ENCODE data around the gene WDR86.

Gene WDR86

DNA sequence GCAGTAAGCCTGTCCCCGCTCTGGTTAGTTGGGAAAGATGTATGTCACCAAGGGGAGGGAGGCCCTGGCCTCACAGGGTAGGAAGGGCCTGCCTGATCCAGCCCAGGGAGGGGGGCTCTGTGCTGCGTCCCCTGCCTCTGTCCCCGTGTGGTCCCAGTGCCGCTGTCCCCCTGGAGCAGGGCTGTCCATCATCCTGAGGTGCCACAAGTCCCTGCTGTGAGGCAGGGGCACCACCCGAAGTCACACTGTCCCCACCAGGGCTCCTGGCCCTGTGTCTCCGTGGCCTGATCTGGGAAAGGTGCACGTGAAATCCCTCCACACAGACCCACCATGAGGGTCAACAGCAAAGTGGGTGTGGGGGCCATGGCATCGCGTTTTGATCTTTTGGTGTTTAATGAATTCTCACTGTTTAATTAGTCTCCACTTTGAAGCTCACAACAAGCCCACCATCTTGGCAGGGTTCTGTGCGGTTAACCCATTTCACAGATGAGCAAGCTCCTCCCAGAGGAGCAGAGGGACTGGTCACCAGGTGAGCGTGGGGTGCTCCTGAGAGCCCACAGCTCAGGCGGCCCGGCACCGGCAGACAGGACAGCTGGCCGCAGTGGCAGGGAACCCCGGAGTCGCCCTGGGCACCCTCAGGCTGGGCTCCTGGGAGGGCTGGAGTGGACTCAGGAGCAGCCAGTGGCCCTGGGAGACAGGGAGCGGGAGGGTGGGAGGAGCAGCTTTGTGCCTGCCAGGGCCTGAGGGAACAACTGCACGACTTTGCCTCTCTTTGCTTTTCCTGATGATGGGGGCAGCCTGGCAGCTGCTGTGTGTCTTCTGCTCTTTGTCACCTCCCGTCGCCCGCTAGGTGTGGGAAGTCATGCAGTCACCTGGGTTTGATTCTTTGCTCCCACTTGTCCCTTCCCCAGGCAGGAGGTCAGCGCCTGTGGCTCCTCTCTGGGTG is 42.1 kb upstream of the WDR86 start:
- Histone ChIP-seq H4K20me1 (ENCODE audit: insufficient read depth, low read length) (no peaks in the 10 kb centered on the region), H3F3A (ENCODE audit: insufficient read depth, low read length) (no peaks in the 10 kb centered on the region), H3K9me2 (ENCODE audit: low read depth, low read length) (no peaks in the 10 kb centered on the region), H3K9me3 (ENCODE audit: low read length) (no peaks in the 10 kb centered on the region), H3K27ac (ENCODE audit: low read depth, low read length, poor library complexity, severe bottlenecking) (no peak overlapping the region), H3K4me3 (ENCODE audit: low read depth, low read length, poor library complexity, severe bottlenecking) (no peak overlapping the region), H3K79me2 (ENCODE audit: insufficient read depth, low read length) (no peaks in the 10 kb centered on the region), H3K36me3 (ENCODE audit: insufficient read depth, low read length) (no peaks in the 10 kb centered on the region), H3K4me2 (ENCODE audit: low read length) (no peak overlapping the region), H3K4me1 (ENCODE audit: insufficient read depth, low read length, severe bottlenecking) (peaks cover 7% of the 10 kb centered on the region), H3K27me3 (ENCODE audit: insufficient read depth, low read length) (peaks cover 14% of the 10 kb centered on the region; the same call in 1 of the 2 replicates), H2AFZ (ENCODE audit: low read length) (no peak overlapping the region), H3K9ac (ENCODE audit: low read length) (no peak overlapping the region)
- TF ChIP-seq EZH2 (IDR thresholded peaks at IDR 0.05; ENCODE audit: borderline replicate concordance, low read length), result no peak
- TF ChIP-seq, protein P1, sequence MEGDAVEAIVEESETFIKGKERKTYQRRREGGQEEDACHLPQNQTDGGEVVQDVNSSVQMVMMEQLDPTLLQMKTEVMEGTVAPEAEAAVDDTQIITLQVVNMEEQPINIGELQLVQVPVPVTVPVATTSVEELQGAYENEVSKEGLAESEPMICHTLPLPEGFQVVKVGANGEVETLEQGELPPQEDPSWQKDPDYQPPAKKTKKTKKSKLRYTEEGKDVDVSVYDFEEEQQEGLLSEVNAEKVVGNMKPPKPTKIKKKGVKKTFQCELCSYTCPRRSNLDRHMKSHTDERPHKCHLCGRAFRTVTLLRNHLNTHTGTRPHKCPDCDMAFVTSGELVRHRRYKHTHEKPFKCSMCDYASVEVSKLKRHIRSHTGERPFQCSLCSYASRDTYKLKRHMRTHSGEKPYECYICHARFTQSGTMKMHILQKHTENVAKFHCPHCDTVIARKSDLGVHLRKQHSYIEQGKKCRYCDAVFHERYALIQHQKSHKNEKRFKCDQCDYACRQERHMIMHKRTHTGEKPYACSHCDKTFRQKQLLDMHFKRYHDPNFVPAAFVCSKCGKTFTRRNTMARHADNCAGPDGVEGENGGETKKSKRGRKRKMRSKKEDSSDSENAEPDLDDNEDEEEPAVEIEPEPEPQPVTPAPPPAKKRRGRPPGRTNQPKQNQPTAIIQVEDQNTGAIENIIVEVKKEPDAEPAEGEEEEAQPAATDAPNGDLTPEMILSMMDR (IDR thresholded peaks at IDR 0.05; ENCODE audit: low read length), result no peak

DNA sequence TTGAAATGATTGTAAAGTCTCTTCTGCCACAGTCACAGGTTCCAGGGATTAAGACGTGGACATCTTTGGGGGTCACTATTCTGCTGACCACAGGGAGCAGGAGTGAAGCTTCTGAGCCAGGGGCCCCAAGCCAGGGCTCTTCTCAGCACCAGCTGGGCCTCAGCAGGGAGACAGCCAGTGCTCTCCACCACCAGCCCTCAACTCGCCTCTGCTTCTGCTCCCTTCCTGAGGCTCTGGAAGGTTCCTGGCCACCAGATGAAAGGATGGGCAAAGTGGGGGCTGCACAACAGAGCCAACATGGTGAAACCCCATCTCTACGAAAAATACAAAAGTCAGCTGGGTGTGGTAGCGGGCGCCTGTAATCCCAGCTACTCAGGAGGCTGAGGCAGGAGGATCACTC is 41.3 kb upstream of the WDR86 start:
- Histone ChIP-seq H3K36me3 (ENCODE audit: insufficient read depth, low read length) (no peaks in the 10 kb centered on the region), H3K9me2 (ENCODE audit: low read depth, low read length) (no peaks in the 10 kb centered on the region), H3K27me3 (ENCODE audit: insufficient read depth, low read length) (peaks cover 19% of the 10 kb centered on the region; the same call in 1 of the 2 replicates), H3K79me2 (ENCODE audit: insufficient read depth, low read length) (no peaks in the 10 kb centered on the region), H3K9ac (ENCODE audit: low read length) (no peak overlapping the region), H4K20me1 (ENCODE audit: insufficient read depth, low read length) (no peaks in the 10 kb centered on the region), H3F3A (ENCODE audit: insufficient read depth, low read length) (no peaks in the 10 kb centered on the region), H3K4me3 (ENCODE audit: low read depth, low read length, poor library complexity, severe bottlenecking) (no peak overlapping the region), H3K9me3 (ENCODE audit: low read length) (no peaks in the 10 kb centered on the region), H3K4me1 (ENCODE audit: insufficient read depth, low read length, severe bottlenecking) (peaks cover 7% of the 10 kb centered on the region), H2AFZ (ENCODE audit: low read length) (no peak overlapping the region), H3K4me2 (ENCODE audit: low read length) (no peak overlapping the region), H3K27ac (ENCODE audit: low read depth, low read length, poor library complexity, severe bottlenecking) (no peak overlapping the region)
- TF ChIP-seq, protein P1 (IDR thresholded peaks at IDR 0.05; ENCODE audit: low read length), result no peak
- no peak for TF ChIP-seq EZH2 (IDR thresholded peaks at IDR 0.05; ENCODE audit: borderline replicate concordance, low read length)

DNA sequence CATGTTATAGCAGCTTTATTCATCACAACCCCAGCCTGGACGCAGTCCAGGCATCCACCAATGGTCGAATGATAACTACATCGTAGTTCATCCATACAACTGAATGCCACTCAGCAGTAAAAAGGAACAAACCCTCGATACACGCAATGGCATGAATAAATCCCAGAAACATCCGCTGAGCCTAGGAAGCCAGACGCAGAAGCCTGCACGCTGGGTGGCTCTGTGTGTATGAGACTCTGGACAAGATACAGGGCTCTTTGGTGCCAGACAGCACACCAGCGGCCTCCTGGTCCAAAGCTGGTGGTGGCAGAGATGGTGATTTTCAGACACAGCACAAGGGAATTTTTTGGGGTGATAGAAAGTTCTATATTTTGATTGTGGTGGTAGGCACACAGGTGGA is 40.2 kb upstream of the WDR86 start:
- Histone ChIP-seq H2AFZ (ENCODE audit: low read length) (no peak overlapping the region), H3K36me3 (ENCODE audit: insufficient read depth, low read length) (no peaks in the 10 kb centered on the region), H3K9ac (ENCODE audit: low read length) (no peak overlapping the region), H3K9me3 (ENCODE audit: low read length) (no peaks in the 10 kb centered on the region), H3K4me2 (ENCODE audit: low read length) (no peak overlapping the region), H4K20me1 (ENCODE audit: insufficient read depth, low read length) (no peaks in the 10 kb centered on the region), H3K4me1 (ENCODE audit: insufficient read depth, low read length, severe bottlenecking) (peaks cover 7% of the 10 kb centered on the region), H3F3A (ENCODE audit: insufficient read depth, low read length) (no peaks in the 10 kb centered on the region), H3K4me3 (ENCODE audit: low read depth, low read length, poor library complexity, severe bottlenecking) (no peak overlapping the region), H3K27me3 (ENCODE audit: insufficient read depth, low read length) (peaks cover 19% of the 10 kb centered on the region; the same call in 1 of the 2 replicates), H3K9me2 (ENCODE audit: low read depth, low read length) (no peaks in the 10 kb centered on the region), H3K79me2 (ENCODE audit: insufficient read depth, low read length) (no peaks in the 10 kb centered on the region), H3K27ac (ENCODE audit: low read depth, low read length, poor library complexity, severe bottlenecking) (no peak overlapping the region)
- TF ChIP-seq, protein P1 (IDR thresholded peaks at IDR 0.05; ENCODE audit: low read length), result no peak
- TF ChIP-seq EZH2 (IDR thresholded peaks at IDR 0.05; ENCODE audit: borderline replicate concordance, low read length), result no peak
